Psoas muscle (tissue), 8 donors: ENCODE measurements around the gene ABHD16B. TPM values are rescaled to one million over a fixed set of nuclear protein-coding genes. Genes with fewer than 3 reads are reported as not detected.
A peak's percentile ranks its signal among the peaks of the same experiment; 100 is the strongest.

ENCODE experiments used
- ATAC-seq, 4 donors: fragments of 200-7000 bp; cut with Tn5 transposase; one replicate each; pipeline ENCODE4 v1.9.1; 2020; ENCODE audit warnings: moderate library complexity in 3 of 4, mild to moderate bottlenecking in 2 of 4
- DNase-seq, 2 donors: peaks; one replicate each; pipeline ENCODE4 v3.0.0-alpha.2; 2020
- H3K27ac ChIP-seq: fragments of 200-600 bp; one replicate; pipeline ENCODE4 v1.8.0; 2022
- H3K27me3 ChIP-seq, 3 donors: fragments of 200-600 bp in 1 of 3; one replicate each; pipeline versions ENCODE4 v1.6.1 to v1.8.0; 2013 to 2022; ENCODE audit warnings: low read length in 2 of 3, mild to moderate bottlenecking in 2 of 3, moderate library complexity in 1 of 3; ENCODE audit not compliant: insufficient read depth in 3 of 3
- H3K36me3 ChIP-seq, 2 donors: fragments of 200-600 bp in 1 of 2; one replicate each; pipeline versions ENCODE4 v1.6.1 to v1.8.0; 2013 to 2022; ENCODE audit warnings: low read depth in 1 of 2, mild to moderate bottlenecking in 1 of 2, moderate library complexity in 1 of 2; ENCODE audit not compliant: insufficient read depth in 1 of 2
- H3K4me1 ChIP-seq: fragments of 200-600 bp; one replicate; pipeline ENCODE4 v1.8.0; 2022
- H3K4me3 ChIP-seq: fragments of 200-600 bp; one replicate; pipeline ENCODE4 v1.8.0; 2022; ENCODE audit warnings: mild to moderate bottlenecking
- H3K9me3 ChIP-seq: fragments of 200-600 bp; one replicate; pipeline ENCODE4 v1.8.0; 2022
- CTCF ChIP-seq: fragments of 200-600 bp; IDR thresholded peaks from one replicate; pipeline ENCODE4 v1.8.0; 2022; ENCODE audit warnings: antibody characterized with exemption
- WGBS, 3 donors: extraction: QIAGEN DNeasy Blood & Tissue Kit; methylation state at CpG; one replicate each; pipeline versions ENCODE4 v1.1.6 to v1.1.7; 2013; 5-methylcytosine and 5-hydroxymethylcytosine counted together
- intact Hi-C, 2 donors: fragments of 100-400 bp; cut with DNase I; formaldehyde crosslinking; loops; one replicate each; pipeline versions ENCODE4 v1.11.0 to v1.14.2; 2022
- polyA plus RNA-seq, 3 donors: library from polyadenylated mRNA; stranded (reverse); fragments of 200-250 nt; gene quantifications; one replicate each; pipeline ENCODE4 v1.2.3, GENCODE V29; 2013
- total RNA-seq, 4 donors: library from RNA; stranded (reverse); fragmentation: NEBNext Ultra II Directional in 2 of 4; extraction: Animal tissue kit (Norgen Biotek cat#: 25700) in 2 of 4; gene quantifications; one replicate each; pipeline versions ENCODE4 v1.2.1 to v1.2.4, GENCODE V29; 2021 to 2023
- donor health status: healthy with polysubstance abuse.
- donor health status: DM: no; HTN: no; CAD: no; lungs with moderate emphysema.
- donor health status: Bipolar disorder and iron deficiency.
- donor health status: healthy.
- donor health status: DM: yes; HTN: yes; CAD: no.
- donor health status: DM: no; HTN: no; CAD: no.
- donor health status: DM: no; HTN: no; CAD: no.
- donor health status: DM: yes; HTN: yes; CAD: no.

ABHD16B gene
- total and polyA plus RNA-seq, 7 donors, result 0.04 to 3.2 (median 0.34) TPM; not detected in 4

- no peak for TF ChIP-seq CTCF
- H3K27me3 ChIP-seq, result peaks cover 0 to 20% (median 0%) of the 10 kb centered on the region in 3 donors
- intact Hi-C loops, result loop anchor here in 1 of 2 donors (2.0 kb wide), 1 partner anchor 29 kb away; no protein-coding TSS in a partner anchor
These were observed 31.1 kb upstream of the ABHD16B start for GRCh38 chr20:63829945-63830835.

GRCh38 chr20:63830841-63831588 is 30.3 kb upstream of the ABHD16B start, which contains the start of gene ZBTB46:
ZBTB46 (minus strand) TSS chr20:63831264; CDS start chr20:63790757, 40,507 bp downstream.
- Histone ChIP-seq H3K27me3 (peaks cover 0 to 20% (median 0%) of the 10 kb centered on the region in 3 donors), H3K4me1 (peaks cover 16% of the 10 kb centered on the region), H3K4me3 (peak within 1 kb of the TSS; percentile 69), H3K27ac (peak within 1 kb of the TSS; percentile 60), H3K36me3 (no peaks in the 10 kb centered on the region), H3K9me3 (no peaks in the 10 kb centered on the region)
- DNase-seq (peak; percentile 73 to 81), ATAC-seq (peak; percentile 60 to 79 (median 73))
- intact Hi-C loops, result no loop called here
- no peak for TF ChIP-seq CTCF
- 0 to 1% (median 0%) methylated on average over 17 to 135 of the region's 147 CpGs for WGBS, 3 donors

More at GRCh38 chr20:63829945-63830835, 31.1 kb upstream of the ABHD16B start:
- Histone ChIP-seq H3K9me3 (no peaks in the 10 kb centered on the region), H3K4me3 (peak overlapping the region; percentile 69), H3K4me1 (peaks cover 16% of the 10 kb centered on the region), H3K27ac (peak overlapping the region; percentile 50), H3K36me3 (no peaks in the 10 kb centered on the region)
- WGBS, 3 donors, result 2 to 7% (median 2%) methylated on average over 40 to 99 of the region's 99 CpGs
- ATAC-seq, result no peak
- DNase-seq, result no peak

- no peaks in the 10 kb centered on the region for H3K36me3 ChIP-seq
- WGBS, 3 donors, result 0 to 1% (median 0%) methylated on average over 25 to 55 of the region's 55 CpGs
- DNase-seq, result no peak
- ATAC-seq, result no peak
- peaks cover 0 to 20% (median 0%) of the 10 kb centered on the region in 3 donors for H3K27me3 ChIP-seq
- H3K4me3 ChIP-seq, result peak overlapping the region; percentile 68
- H3K27ac ChIP-seq, result peak overlapping the region; percentile 60
- intact Hi-C loops, result no loop called here
- H3K9me3 ChIP-seq, result no peaks in the 10 kb centered on the region
- no peak for TF ChIP-seq CTCF
- peaks cover 16% of the 10 kb centered on the region for H3K4me1 ChIP-seq
These were observed 29.7 kb upstream of the ABHD16B start for GRCh38 chr20:63831646-63831992.

GRCh38 chr20:63831993-63832686 is 29.2 kb upstream of the ABHD16B start:
- peaks cover 0 to 20% (median 0%) of the 10 kb centered on the region in 3 donors for H3K27me3 ChIP-seq
- peak overlapping the region; percentile 60 for H3K27ac ChIP-seq
- peak overlapping the region; percentile 68 for H3K4me3 ChIP-seq
- H3K36me3 ChIP-seq, result no peaks in the 10 kb centered on the region
- no peaks in the 10 kb centered on the region for H3K9me3 ChIP-seq
- no peak for TF ChIP-seq CTCF
- peaks cover 16% of the 10 kb centered on the region for H3K4me1 ChIP-seq
- WGBS, 3 donors, result 25 to 36% (median 35%) methylated on average over 54 to 76 of the region's 76 CpGs
- DNase-seq (peak in 1 of 2 donors; percentile 49), ATAC-seq (peak in 1 of 4 donors; percentile 24)
- intact Hi-C loops, result no loop called here
